ENCODE measurements around the gene MRPL44.

MRPL44 gene

GRCh38 chr2:224014336-224014735 is 57.1 kb downstream of the MRPL44 start:
- no peak for DNase-seq

GRCh38 chr2:224016963-224017362 is 59.7 kb downstream of the MRPL44 start:
- no peak for DNase-seq

All from CD4-positive, alpha-beta T cell treated with Interleukin-21 for 1 hour (primary cell).